Fibroblast of the conjunctiva (primary cell): Measurements from ENCODE around the gene HIRIP3.
"Not testable (repeated sequence)": the region's sequence is repeated elsewhere in the genome, so short reads cannot be mapped to it uniquely, and the experiment has no call there.

Source experiments
- DNase-seq: peaks from one replicate; pipeline ENCODE4 v3.0.0-alpha.2; 2010; ENCODE audit warnings: low read depth

The HIRIP3 gene

GRCh38 chr16:30016555-30017276, 21.3 kb upstream of the HIRIP3 start:
- DNase-seq = no peak

GRCh38 chr16:30015450-30015849, 20.0 kb upstream of the HIRIP3 start:
- DNase-seq = not testable (repeated sequence)

- DNase-seq = not testable (repeated sequence)
Observed at GRCh38 chr16:30012598-30012997, 17.2 kb upstream of the HIRIP3 start.

GRCh38 chr16:30011714-30012504, 16.5 kb upstream of the HIRIP3 start:
- DNase-seq = no peak

GRCh38 chr16:30010844-30011713, 15.7 kb upstream of the HIRIP3 start, which contains the start of gene DOC2A:
DOC2A (minus strand) TSS chr16:30011027; CDS start chr16:30010222, 805 bp downstream.
- no peak for DNase-seq

GRCh38 chr16:30009990-30010843, 14.8 kb upstream of the HIRIP3 start:
- DNase-seq = no peak

- no peak for DNase-seq
Observed at GRCh38 chr16:30009085-30009862, 13.9 kb upstream of the HIRIP3 start.

- no peak for DNase-seq
Observed at GRCh38 chr16:30007378-30007895, 12.0 kb upstream of the HIRIP3 start.

- DNase-seq = no peak
Observed at GRCh38 chr16:30006659-30007377, 11.4 kb upstream of the HIRIP3 start.

GRCh38 chr16:30006095-30006473, 10.7 kb upstream of the HIRIP3 start:
- DNase-seq = no peak

- peak; percentile 18 for DNase-seq
Observed at GRCh38 chr16:30005341-30006094, 10.1 kb upstream of the HIRIP3 start.

- DNase-seq = no peak
Observed at GRCh38 chr16:30004811-30005242, 9.4 kb upstream of the HIRIP3 start.

- no peak for DNase-seq
Observed at GRCh38 chr16:30004424-30004776, 9.0 kb upstream of the HIRIP3 start.

GRCh38 chr16:30003670-30004423, 8.4 kb upstream of the HIRIP3 start:
- DNase-seq = no peak

GRCh38 chr16:30002614-30003346, 7.4 kb upstream of the HIRIP3 start:
- DNase-seq = no peak

GRCh38 chr16:30000735-30001631, 5.6 kb upstream of the HIRIP3 start:
- DNase-seq = no peak
